Heart left ventricle (tissue), 16 donors: ENCODE measurements around the gene RGS14. TPM values are rescaled to one million over a fixed set of nuclear protein-coding genes. Genes with fewer than 3 reads are reported as not detected.
A peak's percentile ranks its signal among the peaks of the same experiment; 100 is the strongest.

Source experiments
- ATAC-seq, 4 donors: fragments of 200-7000 bp; cut with Tn5 transposase; one replicate each; pipeline ENCODE4 v1.9.1; 2020 to 2022; ENCODE audit warnings: moderate library complexity in 4 of 4, mild to moderate bottlenecking in 3 of 4, moderate number of reproducible peaks in 1 of 4
- DNase-seq, 5 donors: peaks; one replicate each; pipeline ENCODE4 v3.0.0-alpha.2; 2020
- H3K27ac ChIP-seq, 12 donors: fragments of 200-600 bp; sonication (generic) in 4 of 12; one replicate each; pipeline versions ENCODE4 v1.5.0 to v1.8.0; 2016 to 2022; ENCODE audit warnings: mild to moderate bottlenecking in 2 of 12
- H3K27me3 ChIP-seq, 9 donors: fragments of 200-600 bp; sonication (generic) in 2 of 9; one replicate each; pipeline versions ENCODE4 v1.5.1 to v1.8.0; 2016 to 2022; ENCODE audit warnings: mild to moderate bottlenecking in 3 of 9
- H3K36me3 ChIP-seq, 9 donors: fragments of 200-600 bp; sonication (generic) in 2 of 9; one replicate each; pipeline versions ENCODE4 v1.5.0 to v1.8.0; 2018 to 2022; ENCODE audit warnings: mild to moderate bottlenecking in 2 of 9
- H3K4me1 ChIP-seq, 12 donors: fragments of 200-600 bp; sonication (generic) in 4 of 12; one replicate each; pipeline versions ENCODE4 v1.5.0 to v1.8.0; 2016 to 2022; ENCODE audit warnings: mild to moderate bottlenecking in 3 of 12
- H3K4me3 ChIP-seq, 12 donors: fragments of 200-600 bp; sonication (generic) in 4 of 12; one replicate each; pipeline versions ENCODE4 v1.5.0 to v1.8.0; 2017 to 2022; ENCODE audit warnings: mild to moderate bottlenecking in 9 of 12, moderate library complexity in 4 of 12
- H3K9me3 ChIP-seq, 12 donors: fragments of 200-600 bp; sonication (generic) in 4 of 12; one replicate each; pipeline versions ENCODE4 v1.5.0 to v1.8.0; 2016 to 2022; ENCODE audit warnings: mild to moderate bottlenecking in 1 of 12
- POLR2A ChIP-seq, 2 donors: fragments of 450-650 bp; IDR thresholded peaks; one replicate each; pipeline ENCODE4 v1.6.1; 2017; ENCODE audit warnings: antibody characterized with exemption in 2 of 2, mild to moderate bottlenecking in 2 of 2, moderate library complexity in 2 of 2
- WGBS, 4 donors: extraction: QIAGEN DNeasy Blood & Tissue Kit in 2 of 4; methylation state at CpG; one replicate each; pipeline versions ENCODE4 v1.1.5 to v1.1.7; 2013 to 2018; 5-methylcytosine and 5-hydroxymethylcytosine counted together
- intact Hi-C, 10 donors: fragments of 100-400 bp; cut with DNase I; formaldehyde crosslinking; loops; one replicate each; pipeline versions ENCODE4 v1.11.1 to v1.14.2; 2022
- polyA plus RNA-seq, 2 donors: library from polyadenylated mRNA; stranded (reverse); fragments of 200-250 nt; gene quantifications; one replicate each; pipeline ENCODE4 v1.2.3, GENCODE V29; 2013
- total RNA-seq, 9 donors: library from RNA; depleted of rRNA in 2 of 9; stranded (reverse); fragments of >200 nt in 2 of 9; fragmentation: NEBNext Ultra II Directional in 3 of 9; extraction: Animal tissue kit (Norgen Biotek cat#: 25700) in 3 of 9; gene quantifications; one replicate each; pipeline versions ENCODE4 v1.1.0 to v1.2.4, GENCODE V29; 2016 to 2023
- TF ChIP-seq, protein P1 (sequence below), 12 donors: fragments of 200-600 bp; sonication (generic) in 4 of 12; IDR thresholded peaks; one replicate each; pipeline versions ENCODE4 v1.5.0 to v1.8.0; 2018 to 2022; ENCODE audit warnings: antibody characterized with exemption in 12 of 12, mild to moderate bottlenecking in 5 of 12
- donor health status: ischemic (EF 13 %, LVEDD 7.1; RV severe dilation, severe dysfunction).
- donor health status: healthy with polysubstance abuse.
- donor health status: DM: no; HTN: yes; CAD: no.
- donor health status: DM: no; HTN: no; CAD: no.
- donor health status: ischemic (EF 25% LVEDD 6.9; RV normal size, moderate dysfunction).
- donor health status: ischemic (EF 25% LVEDD 5.7; RV mildly dilated, moderate dysfunction).
- donor health status: healthy.
- donor health status: DM: yes; HTN: yes; CAD: no.
- donor health status: ischemic (EF 35%, LVEDD 5.7; RV mildly dilated, moderate dysfunction).
- donor health status: nonischemic (EF 11% LVEDD 7.7; RV severe dilation, severe dysfunction).
- donor health status: DM: yes; HTN: yes; CAD: no.
- donor health status: PGD.
- donor health status: ischemic (EF 29% LVEDD 5.4; RV normal size, mild dysfunction).
- donor health status: nonischemic (EF 23%, LVEDD 6.1; RV moderate dilation, normal function).

The RGS14 gene
- total and polyA plus RNA-seq, 11 donors, result 1.3 to 10.7 (median 3.7) TPM

DNA sequence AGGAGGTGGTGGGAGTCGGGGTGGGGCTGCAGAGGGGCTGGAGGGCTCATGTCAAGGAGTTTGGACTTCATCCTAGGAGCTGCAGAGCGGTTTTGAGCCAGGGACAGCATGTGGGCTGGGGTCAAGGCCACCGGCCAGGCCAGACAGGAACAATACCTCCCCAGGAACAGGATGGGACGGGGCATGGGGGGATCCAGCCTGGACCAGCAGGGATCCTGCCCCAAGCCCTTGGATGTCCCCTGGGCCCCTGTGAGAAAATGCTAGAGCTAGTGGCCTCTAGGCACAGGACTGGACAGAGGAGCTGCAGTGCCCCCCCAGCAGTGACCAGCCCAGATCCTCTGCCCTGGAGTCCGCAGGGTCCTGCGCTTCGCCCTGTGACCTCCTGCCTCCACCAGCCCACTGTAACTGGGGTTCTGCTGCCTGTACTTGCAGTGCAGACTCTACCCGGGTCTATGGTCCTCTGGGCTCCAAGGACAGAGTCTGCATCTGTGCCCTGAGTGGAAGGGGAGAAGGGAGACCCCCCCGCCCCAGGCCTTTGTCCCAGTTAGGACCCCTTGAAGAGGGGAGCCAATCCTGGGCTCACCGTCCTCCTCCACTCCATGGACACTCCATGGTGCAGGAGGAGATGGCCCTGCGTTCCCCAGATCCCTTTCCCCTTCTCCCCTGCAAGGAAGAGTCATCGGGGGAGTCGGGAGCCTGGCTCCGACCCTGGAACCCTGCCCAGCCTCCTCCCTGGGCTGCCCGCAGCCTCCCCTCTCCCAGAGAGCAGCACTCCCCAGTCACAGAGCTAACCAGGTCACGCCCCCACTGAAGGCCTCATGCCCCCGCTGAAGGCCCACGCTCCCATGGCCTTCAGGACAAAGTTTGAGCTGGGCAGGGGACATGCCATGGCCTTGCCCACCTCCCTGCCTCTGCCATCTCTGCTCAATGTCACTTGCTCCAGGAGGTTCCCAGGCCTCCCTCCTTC lies 43.1 kb upstream of the RGS14 start:
- Histone ChIP-seq H3K4me1 (peaks cover 0 to 39% (median 23%) of the 10 kb centered on the region in 12 donors), H3K27me3 (no peaks in the 10 kb centered on the region), H3K4me3 (no peak overlapping the region), H3K27ac (no peak overlapping the region), H3K9me3 (no peaks in the 10 kb centered on the region), H3K36me3 (peaks cover 0 to 5% (median 0%) of the 10 kb centered on the region in 9 donors)
- WGBS, 4 donors, result 82 to 88% (median 85%) methylated on average over 13 to 18 of the region's 18 CpGs
- TF ChIP-seq, protein P1, sequence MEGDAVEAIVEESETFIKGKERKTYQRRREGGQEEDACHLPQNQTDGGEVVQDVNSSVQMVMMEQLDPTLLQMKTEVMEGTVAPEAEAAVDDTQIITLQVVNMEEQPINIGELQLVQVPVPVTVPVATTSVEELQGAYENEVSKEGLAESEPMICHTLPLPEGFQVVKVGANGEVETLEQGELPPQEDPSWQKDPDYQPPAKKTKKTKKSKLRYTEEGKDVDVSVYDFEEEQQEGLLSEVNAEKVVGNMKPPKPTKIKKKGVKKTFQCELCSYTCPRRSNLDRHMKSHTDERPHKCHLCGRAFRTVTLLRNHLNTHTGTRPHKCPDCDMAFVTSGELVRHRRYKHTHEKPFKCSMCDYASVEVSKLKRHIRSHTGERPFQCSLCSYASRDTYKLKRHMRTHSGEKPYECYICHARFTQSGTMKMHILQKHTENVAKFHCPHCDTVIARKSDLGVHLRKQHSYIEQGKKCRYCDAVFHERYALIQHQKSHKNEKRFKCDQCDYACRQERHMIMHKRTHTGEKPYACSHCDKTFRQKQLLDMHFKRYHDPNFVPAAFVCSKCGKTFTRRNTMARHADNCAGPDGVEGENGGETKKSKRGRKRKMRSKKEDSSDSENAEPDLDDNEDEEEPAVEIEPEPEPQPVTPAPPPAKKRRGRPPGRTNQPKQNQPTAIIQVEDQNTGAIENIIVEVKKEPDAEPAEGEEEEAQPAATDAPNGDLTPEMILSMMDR (IDR thresholded peaks at IDR 0.05), result no peak
- TF ChIP-seq POLR2A (IDR thresholded peaks at IDR 0.05), result no peak
- DNase-seq, result peak in 3 of 5 donors; percentile 21 to 39 (median 23)
- intact Hi-C loops, result loop anchor here in 9 of 10 donors (5.0 to 10.0 kb wide), 11 partner anchors 43 to 200 kb away; partner anchors contain the start of genes SLC34A1 (in 2 of the 9), DOK3 (in 1 of the 9) and RGS14 (in 1 of the 9)
- no peak for ATAC-seq

DNA sequence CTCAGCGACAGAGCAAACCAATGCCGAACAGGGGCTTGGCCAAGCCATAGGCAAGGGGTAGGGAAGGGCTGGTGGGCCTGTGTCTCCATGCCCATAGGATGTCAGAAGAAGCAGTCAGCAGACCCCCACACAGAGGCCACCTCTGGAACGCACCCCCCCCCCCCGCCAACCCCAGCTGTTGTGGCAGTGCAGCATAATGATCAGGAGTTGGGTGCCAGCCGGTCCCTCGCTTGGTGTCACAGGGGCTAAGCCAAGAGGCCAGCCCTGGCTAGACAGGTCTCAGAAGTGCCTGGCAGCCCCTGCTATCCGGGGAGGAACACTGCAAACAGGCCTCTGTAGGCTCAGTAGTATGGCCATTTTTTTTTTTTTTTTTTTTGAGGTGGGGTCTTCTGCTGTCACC lies 42.3 kb upstream of the RGS14 start:
- no peak overlapping the region for H3K27ac ChIP-seq
- peaks cover 0 to 5% (median 0%) of the 10 kb centered on the region in 9 donors for H3K36me3 ChIP-seq
- WGBS, 4 donors, result 89 to 93% (median 91%) methylated on average over 3 to 7 of the region's 7 CpGs
- ATAC-seq, result no peak
- intact Hi-C loops, result loop anchor here in 9 of 10 donors (5.0 to 10.0 kb wide), 10 partner anchors 42 to 201 kb away; partner anchors contain the start of genes SLC34A1 (in 2 of the 9), DOK3 (in 1 of the 9) and RGS14 (in 1 of the 9)
- DNase-seq, result peak in 1 of 5 donors; percentile 42
- H3K4me3 ChIP-seq, result no peak overlapping the region
- no peaks in the 10 kb centered on the region for H3K9me3 ChIP-seq
- H3K4me1 ChIP-seq, result peaks cover 0 to 35% (median 22%) of the 10 kb centered on the region in 12 donors
- H3K27me3 ChIP-seq, result no peaks in the 10 kb centered on the region
- TF ChIP-seq, protein P1 (IDR thresholded peaks at IDR 0.05), result no peak
- TF ChIP-seq POLR2A (IDR thresholded peaks at IDR 0.05), result no peak

DNA sequence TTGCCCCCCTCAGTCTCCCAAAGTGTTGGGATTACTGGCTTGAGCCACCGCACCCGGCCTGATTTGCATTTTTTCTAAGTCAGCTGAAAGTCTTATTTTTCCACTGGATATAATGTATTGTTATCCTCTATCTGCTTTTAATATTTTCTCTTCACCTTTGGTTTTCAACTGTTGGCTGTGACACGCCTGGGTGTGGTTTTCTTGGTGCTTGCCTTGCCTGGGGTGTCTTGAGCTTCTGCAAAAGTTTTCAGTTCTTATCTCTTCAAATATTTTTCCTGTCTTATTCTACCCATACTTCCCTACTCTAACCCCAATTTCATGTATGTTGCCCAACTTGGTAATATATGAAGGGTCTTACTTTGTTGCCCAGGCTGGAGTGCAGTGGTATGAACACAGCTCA lies 41.7 kb upstream of the RGS14 start:
- intact Hi-C loops, result loop anchor here in 9 of 10 donors (5.0 to 10.0 kb wide), 10 partner anchors 41 to 201 kb away; partner anchors contain the start of genes SLC34A1 (in 2 of the 9), DOK3 (in 1 of the 9) and RGS14 (in 1 of the 9)
- H3K4me1 ChIP-seq, result peaks cover 0 to 35% (median 16%) of the 10 kb centered on the region in 12 donors
- TF ChIP-seq, protein P1 (IDR thresholded peaks at IDR 0.05), result no peak
- no peak for TF ChIP-seq POLR2A (IDR thresholded peaks at IDR 0.05)
- H3K27ac ChIP-seq, result no peak overlapping the region
- no peaks in the 10 kb centered on the region for H3K9me3 ChIP-seq
- ATAC-seq, result no peak
- peak in 1 of 5 donors; percentile 8 for DNase-seq
- H3K36me3 ChIP-seq, result peaks cover 0 to 8% (median 2%) of the 10 kb centered on the region in 9 donors
- H3K27me3 ChIP-seq, result no peaks in the 10 kb centered on the region
- H3K4me3 ChIP-seq, result no peak overlapping the region
- 78 to 98% (median 97%) methylated on average over 3 of the region's 3 CpGs for WGBS, 4 donors
